DOHH2 (cell line): ENCODE data around the gene CDK14.
A peak's percentile ranks its signal among the peaks of the same experiment; 100 is the strongest.

ENCODE experiments used
- H3F3A ChIP-seq: fragments of 200-600 bp; sonication (generic), shearing (Covaris generic); 2 replicates; pipeline ENCODE4 v1.6.0; 2016; ENCODE audit warnings: antibody characterized with exemption, mild to moderate bottlenecking; ENCODE audit not compliant: control insufficient read depth, insufficient read depth
- H3K27ac ChIP-seq: fragments of 200-600 bp; sonication (generic); 2 replicates; pipeline ENCODE4 v1.5.1; 2014; ENCODE audit warnings: low read depth, mild to moderate bottlenecking, low read length, moderate library complexity
- H3K27me3 ChIP-seq: fragments of 200-600 bp; sonication (generic); 2 replicates; pipeline ENCODE4 v1.6.1; 2014; ENCODE audit warnings: mild to moderate bottlenecking, low read length, mixed read lengths; ENCODE audit not compliant: control insufficient read depth
- H3K36me3 ChIP-seq: fragments of 200-600 bp; sonication (generic); 2 replicates; pipeline ENCODE4 v1.6.1; 2014; ENCODE audit warnings: mild to moderate bottlenecking, low read length, moderate library complexity, mixed read lengths; ENCODE audit not compliant: control insufficient read depth
- H3K4me1 ChIP-seq: fragments of 200-600 bp; sonication (generic); 2 replicates; pipeline ENCODE4 v1.6.1; 2014; ENCODE audit warnings: mild to moderate bottlenecking, low read length, mixed read lengths; ENCODE audit not compliant: control insufficient read depth
- H3K4me2 ChIP-seq: fragments of 200-600 bp; sonication (generic); 2 replicates; pipeline ENCODE4 v1.6.0; 2014; ENCODE audit warnings: mild to moderate bottlenecking, low read length, moderate library complexity
- H3K4me3 ChIP-seq: fragments of 200-600 bp; sonication (generic); 2 replicates; pipeline ENCODE4 v1.5.1; 2014; ENCODE audit warnings: mild to moderate bottlenecking, low read length, mixed read lengths
- H3K79me2 ChIP-seq: fragments of 200-600 bp; sonication (generic); 2 replicates; pipeline ENCODE4 v1.6.1; 2014; ENCODE audit warnings: mild to moderate bottlenecking, low read length, mixed read lengths; ENCODE audit not compliant: control insufficient read depth
- H3K9me2 ChIP-seq: fragments of 200-600 bp; sonication (generic); replicated peaks from 2 replicates; pipeline ENCODE4 v1.6.1; 2014; ENCODE audit warnings: mild to moderate bottlenecking, low read length, mixed read lengths; ENCODE audit not compliant: control insufficient read depth
- H3K9me3 ChIP-seq: fragments of 200-600 bp; sonication (generic); 2 replicates; pipeline ENCODE4 v1.6.1; 2014; ENCODE audit warnings: antibody characterized with exemption, low read length, mixed read lengths; ENCODE audit not compliant: control insufficient read depth, insufficient read depth
- H4K20me1 ChIP-seq: fragments of 200-600 bp; sonication (generic); 2 replicates; pipeline ENCODE4 v1.6.0; 2014; ENCODE audit warnings: low read depth, mild to moderate bottlenecking, antibody characterized with exemption, low read length, moderate library complexity; ENCODE audit not compliant: control insufficient read depth, insufficient read depth
- CTCF ChIP-seq: fragments of 200-600 bp; sonication (generic); IDR thresholded peaks from one replicate; pipeline ENCODE4 v1.5.1; 2014; ENCODE audit warnings: antibody characterized with exemption, mild to moderate bottlenecking, low read depth, low read length; ENCODE audit not compliant: poor library complexity, severe bottlenecking
- EZH2phosphoT487 ChIP-seq: fragments of 200-600 bp; sonication (generic); IDR thresholded peaks from 2 replicates; pipeline ENCODE4 v1.6.1; 2017; ENCODE audit warnings: borderline replicate concordance, mild to moderate bottlenecking, antibody characterized with exemption, low read length, moderate library complexity, mixed read lengths

Gene CDK14

GRCh38 chr7:91031757-91032156, 435.6 kb downstream of the CDK14 start:
- Histone ChIP-seq H4K20me1 (no peaks in the 10 kb centered on the region), H3K9me3 (no peaks in the 10 kb centered on the region), H3F3A (peaks cover 3% of the 10 kb centered on the region; the same call in 1 of the 2 replicates), H3K27ac (no peak overlapping the region), H3K79me2 (no peaks in the 10 kb centered on the region; the same call in 1 of the 2 replicates), H3K36me3 (peaks cover 4% of the 10 kb centered on the region; the same call in 1 of the 2 replicates), H3K27me3 (no peaks in the 10 kb centered on the region), H3K4me2 (no peak overlapping the region), H3K9me2 (no peaks in the 10 kb centered on the region), H3K4me1 (peaks cover 10% of the 10 kb centered on the region), H3K4me3 (no peak overlapping the region)
- TF ChIP-seq CTCF (no peak), EZH2phosphoT487 (no peak)

- peaks cover 10% of the 10 kb centered on the region for H3K4me1 ChIP-seq
- H3K27me3 ChIP-seq = no peaks in the 10 kb centered on the region
- no peaks in the 10 kb centered on the region for H4K20me1 ChIP-seq
- TF ChIP-seq CTCF = no peak
- no peak for TF ChIP-seq EZH2phosphoT487
- no peaks in the 10 kb centered on the region for H3K9me3 ChIP-seq
- H3F3A ChIP-seq = peaks cover 3% of the 10 kb centered on the region; the same call in 1 of the 2 replicates
- H3K27ac ChIP-seq = no peak overlapping the region
- H3K79me2 ChIP-seq = no peaks in the 10 kb centered on the region
- peaks cover 4% of the 10 kb centered on the region; the same call in 1 of the 2 replicates for H3K36me3 ChIP-seq
- H3K4me2 ChIP-seq = no peak overlapping the region
- no peaks in the 10 kb centered on the region for H3K9me2 ChIP-seq
- H3K4me3 ChIP-seq = no peak overlapping the region
Observed at GRCh38 chr7:91033574-91033973, 437.5 kb downstream of the CDK14 start.

- no peaks in the 10 kb centered on the region for H3K79me2 ChIP-seq
- TF ChIP-seq CTCF = peak; percentile 89
- no peak for TF ChIP-seq EZH2phosphoT487
- no peaks in the 10 kb centered on the region for H3K9me3 ChIP-seq
- H3F3A ChIP-seq = peaks cover 3% of the 10 kb centered on the region; the same call in 1 of the 2 replicates
- no peak overlapping the region for H3K27ac ChIP-seq
- peaks cover 7% of the 10 kb centered on the region; the same call in 1 of the 2 replicates for H3K36me3 ChIP-seq
- H3K4me2 ChIP-seq = no peak overlapping the region
- no peaks in the 10 kb centered on the region for H4K20me1 ChIP-seq
- peaks cover 4% of the 10 kb centered on the region for H3K4me1 ChIP-seq
- no peaks in the 10 kb centered on the region for H3K9me2 ChIP-seq
- H3K27me3 ChIP-seq = no peaks in the 10 kb centered on the region
- H3K4me3 ChIP-seq = no peak overlapping the region
Observed at GRCh38 chr7:91034459-91035368, 438.6 kb downstream of the CDK14 start.
